NCI-H146 (cell line): Measurements from ENCODE around the gene LGALS3BP.

Source experiments
- DNase-seq: peaks from one replicate; lab custom pipeline; 2025; lab: John Stamatoyannopoulos, UW

Gene LGALS3BP

GRCh38 chr17:79014158-79014758 is 34.5 kb upstream of the LGALS3BP start:
- no peak for DNase-seq

- DNase-seq, result no peak
Measured at GRCh38 chr17:79012563-79013134, 32.9 kb upstream of the LGALS3BP start.

DNA sequence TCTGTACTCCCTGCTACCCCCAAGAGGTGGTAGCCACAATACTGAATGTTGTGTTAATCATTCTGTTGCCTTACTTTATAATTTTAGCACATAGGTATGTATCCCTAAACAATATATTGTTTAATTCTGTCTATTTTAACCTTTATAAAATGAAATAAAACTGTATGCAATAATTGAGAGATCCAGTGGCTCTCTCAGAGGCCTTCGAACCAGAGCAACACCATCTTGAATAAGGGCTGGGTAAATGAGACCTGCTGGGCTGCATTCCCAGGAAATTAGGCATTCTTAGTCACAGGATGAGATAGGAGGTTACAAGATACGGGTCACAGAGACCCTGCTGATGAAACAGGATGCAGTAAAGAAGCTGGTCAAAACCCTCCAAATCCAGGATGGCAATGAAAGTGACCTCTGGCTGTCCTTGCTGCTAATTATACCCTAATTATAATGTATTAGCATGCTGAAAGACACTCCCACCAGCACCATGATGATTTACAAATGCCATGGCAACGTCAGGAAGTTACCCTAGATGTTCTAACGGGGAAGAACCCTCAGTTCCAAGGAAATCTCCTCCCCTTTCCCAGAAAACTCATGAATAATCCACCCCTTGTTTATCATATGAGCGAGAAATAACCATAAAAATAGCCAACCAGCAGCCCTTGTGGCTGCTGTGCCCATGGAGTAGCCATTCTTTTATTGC is 31.9 kb upstream of the LGALS3BP start:
- DNase-seq, result no peak

DNA sequence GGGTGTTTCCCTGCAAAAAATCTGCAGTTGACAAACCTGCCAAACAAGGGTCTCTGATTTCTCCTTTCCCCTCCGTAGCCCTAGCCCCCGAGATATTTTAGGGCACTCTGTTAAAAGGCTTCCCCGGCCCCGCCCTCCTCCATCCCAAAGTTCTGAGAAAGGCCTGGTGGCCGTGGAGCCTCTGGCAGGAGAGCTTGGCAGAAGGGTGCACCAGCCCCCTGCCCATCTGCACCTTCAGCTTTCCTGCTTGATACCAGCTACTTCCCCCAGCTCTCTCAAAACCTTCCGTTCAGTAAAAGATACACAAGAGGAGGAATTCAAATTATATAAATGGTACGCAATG is 30.6 kb upstream of the LGALS3BP start:
- no peak for DNase-seq

DNA sequence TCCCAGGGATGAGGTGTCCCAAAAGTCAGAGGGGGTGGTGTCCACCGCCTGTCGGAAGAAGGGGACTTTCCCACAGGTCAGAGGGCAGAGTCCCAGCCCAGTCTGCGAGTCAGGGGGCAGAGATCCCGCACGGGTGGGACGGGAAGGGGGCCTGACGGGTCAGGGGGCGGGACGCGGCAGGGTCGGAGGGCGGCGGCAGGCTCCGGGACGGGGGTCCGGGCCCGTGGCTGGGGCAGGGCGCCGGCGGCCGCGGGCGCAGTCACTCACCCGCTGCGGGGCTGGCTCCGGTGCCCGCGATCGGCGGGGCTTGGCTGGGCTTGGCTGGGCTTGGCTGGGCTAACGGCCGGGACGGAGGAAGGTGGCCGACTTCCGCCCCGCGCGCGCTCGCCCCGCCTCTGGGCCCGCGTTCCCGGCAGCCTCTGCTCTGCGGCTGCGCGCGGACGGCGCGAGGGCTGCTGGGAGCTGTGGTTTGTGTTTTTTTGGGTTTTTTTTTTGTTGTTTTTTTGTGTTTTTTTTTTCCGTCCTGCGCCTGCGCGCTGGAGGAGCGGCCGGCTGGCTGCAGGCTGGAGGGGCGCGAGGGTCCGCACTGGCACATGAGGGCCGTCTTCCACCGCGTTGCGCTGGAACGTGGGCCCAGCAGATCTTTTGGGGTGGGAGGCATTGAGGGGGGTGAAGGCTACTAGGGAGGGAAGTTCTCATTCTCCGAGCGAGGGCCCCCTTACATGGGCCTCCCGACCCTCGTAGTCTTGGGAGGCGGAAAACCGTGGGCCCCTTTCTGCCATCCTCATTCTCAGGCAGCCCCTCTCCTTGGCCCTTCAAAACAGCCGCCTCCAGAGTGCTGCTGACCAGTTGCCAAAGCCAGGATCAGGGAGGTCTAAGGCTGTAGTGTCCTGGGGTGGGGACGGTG is 29.9 kb upstream of the LGALS3BP start, which contains the start of gene CANT1:
TSS of gene CANT1 (minus strand) at position 368 of the 907 bp plus-strand sequence. CDS start 12,142 bp downstream, outside the sequence.
- peak; percentile 80 for DNase-seq

- DNase-seq, result no peak
Measured at GRCh38 chr17:79008666-79009387, 29.1 kb upstream of the LGALS3BP start.

GRCh38 chr17:79007504-79008381 is 28.0 kb upstream of the LGALS3BP start:
- DNase-seq, result no peak

GRCh38 chr17:79006794-79007503 is 27.2 kb upstream of the LGALS3BP start:
- no peak for DNase-seq

- no peak for DNase-seq
Measured at GRCh38 chr17:79006046-79006445, 26.3 kb upstream of the LGALS3BP start.

DNA sequence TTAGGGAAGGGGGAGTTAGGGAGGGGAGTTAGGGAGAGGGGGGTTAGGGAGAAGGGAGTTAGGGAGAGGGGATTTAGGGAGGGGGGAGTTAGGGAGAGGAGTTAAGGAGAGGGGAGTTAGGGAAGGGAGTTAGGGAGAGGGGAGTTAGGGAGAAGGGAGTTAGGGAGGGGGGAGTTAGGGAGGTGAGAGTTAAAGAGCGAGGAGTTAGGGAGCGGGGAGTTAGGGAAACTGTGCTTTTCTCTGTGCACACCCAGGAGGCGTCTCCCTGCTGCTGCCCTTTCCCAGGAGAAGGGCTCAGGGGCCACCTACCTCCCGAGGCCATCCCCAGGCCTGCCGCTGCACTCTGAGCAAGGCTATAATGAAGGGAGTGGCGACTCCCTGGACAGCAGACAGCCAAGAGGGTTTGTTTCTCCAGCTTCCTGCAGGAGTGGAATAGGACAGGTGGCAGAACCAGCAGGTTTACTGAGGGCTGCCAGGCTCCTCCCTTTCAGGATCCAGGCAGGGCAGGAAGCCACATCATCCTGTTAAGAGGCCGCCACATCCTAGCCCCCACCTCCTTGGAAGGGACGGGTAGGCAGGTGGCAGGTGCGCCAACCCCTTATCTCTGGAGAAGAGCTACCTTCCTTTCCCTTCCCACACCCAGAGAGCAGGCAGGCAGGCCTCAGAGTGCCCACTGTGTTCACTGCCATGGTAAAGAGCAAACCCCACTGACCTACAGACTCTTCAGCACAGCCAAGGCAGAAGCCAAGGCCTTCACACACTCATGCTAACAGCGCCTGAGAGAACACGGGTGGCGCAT is 25.5 kb upstream of the LGALS3BP start:
- peak; percentile 92 for DNase-seq

DNA sequence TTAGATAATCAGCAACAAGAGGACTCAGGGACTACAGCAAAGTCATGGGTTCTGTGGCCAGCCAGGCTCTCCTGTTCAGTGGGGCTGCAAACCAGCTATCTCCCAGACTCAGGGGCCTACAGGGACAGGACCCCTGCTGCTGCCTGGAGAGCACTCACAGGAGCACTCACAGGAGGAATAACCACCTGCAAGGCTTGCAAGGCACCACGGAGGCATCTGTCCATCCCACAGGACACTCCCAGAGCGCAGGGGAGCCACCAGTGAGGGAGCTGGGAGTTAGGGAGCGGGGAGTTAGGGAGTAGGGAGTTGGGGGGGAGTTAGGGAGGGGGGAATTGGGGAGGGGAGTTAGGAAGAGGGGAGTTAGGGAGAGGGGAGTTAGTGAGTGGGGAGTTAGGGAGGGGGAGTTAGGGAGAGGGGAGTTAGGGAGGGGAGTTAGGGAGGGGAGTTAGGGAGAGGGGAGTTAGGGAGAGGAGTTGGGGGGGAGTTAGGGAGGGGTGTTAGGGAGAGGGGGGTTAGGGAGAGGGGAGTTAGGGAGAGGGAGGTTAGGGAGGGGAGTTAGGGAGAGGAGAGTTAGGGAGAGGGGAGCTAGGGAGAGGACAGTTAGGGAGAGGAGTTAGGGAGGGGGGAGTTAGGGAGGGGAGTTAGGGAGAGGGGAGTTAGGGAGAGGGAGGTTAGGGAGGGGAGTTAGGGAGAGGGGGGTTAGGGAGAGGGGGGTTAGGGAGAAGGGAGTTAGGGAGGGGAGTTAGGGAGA is 24.1 kb upstream of the LGALS3BP start:
- DNase-seq, result no peak

- no peak for DNase-seq
Measured at GRCh38 chr17:79002796-79003593, 23.3 kb upstream of the LGALS3BP start.

DNA sequence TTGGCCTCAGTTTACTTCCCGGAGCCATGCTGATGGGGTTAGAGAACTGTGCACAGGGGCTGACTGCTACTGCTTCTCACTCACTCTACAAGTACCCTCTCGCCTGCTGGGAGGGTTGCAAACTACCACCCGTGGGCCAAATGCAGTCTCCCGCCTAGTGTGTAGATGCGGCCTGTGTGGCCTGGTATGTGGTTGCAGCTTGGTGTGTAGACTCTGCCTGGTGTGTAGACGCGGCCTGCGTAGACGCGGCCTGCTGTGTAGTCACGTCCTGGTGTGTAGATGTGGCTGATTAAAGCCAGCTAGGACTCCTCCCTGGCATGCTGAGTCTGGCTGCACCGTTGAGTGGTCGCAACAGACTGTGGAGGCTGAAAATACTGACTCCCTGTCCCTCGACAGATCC is 22.6 kb upstream of the LGALS3BP start:
- no peak for DNase-seq

DNA sequence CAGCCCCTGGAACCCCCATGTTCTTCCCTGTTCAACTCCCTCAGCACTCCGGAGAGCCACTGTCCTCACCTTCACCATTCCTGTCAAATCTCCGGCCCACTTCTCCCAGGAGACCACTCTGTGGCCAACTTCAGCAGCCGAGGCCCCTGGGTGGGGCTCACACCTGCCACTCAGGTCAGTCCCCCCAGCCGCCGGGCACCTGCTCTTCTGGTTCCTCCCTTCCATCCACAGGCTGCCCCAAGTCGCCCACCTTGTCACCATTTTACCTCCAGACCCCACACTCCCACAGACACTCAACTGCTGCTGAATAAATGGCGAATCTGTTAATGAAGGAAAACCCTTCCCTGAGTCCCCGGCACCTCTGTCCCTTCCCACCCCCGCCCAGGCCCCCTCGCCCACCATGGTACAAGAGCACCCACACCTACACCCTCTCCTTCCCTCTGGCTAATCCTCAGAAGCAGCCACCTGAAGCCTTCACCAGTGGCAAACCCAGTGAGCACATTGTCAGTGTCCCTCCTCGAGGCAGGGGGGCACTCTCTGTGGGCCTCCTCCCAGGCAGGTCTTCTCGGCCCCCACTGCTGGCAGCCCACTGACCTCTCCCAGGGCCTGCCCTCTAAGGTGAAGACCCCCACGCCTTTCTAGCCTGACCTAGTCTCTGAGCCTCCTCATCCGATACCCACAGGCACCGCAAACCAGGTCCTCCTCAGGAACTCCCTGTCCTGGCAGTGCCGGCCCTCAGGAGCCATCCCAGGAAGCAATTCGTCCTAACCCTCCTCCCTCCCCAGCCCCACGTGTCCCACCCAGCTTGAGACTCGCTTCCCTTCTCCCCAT is 21.7 kb upstream of the LGALS3BP start:
- no peak for DNase-seq

GRCh38 chr17:79000396-79001189 is 20.9 kb upstream of the LGALS3BP start:
- no peak for DNase-seq

GRCh38 chr17:78999947-79000395 is 20.2 kb upstream of the LGALS3BP start:
- no peak for DNase-seq
